ENCODE data around the gene PNKP. TPM values are rescaled to one million over a fixed set of nuclear protein-coding genes. Genes with fewer than 3 reads are reported as not detected.

The PNKP gene
- total RNA-seq, 1 experiment from 2014 or later = 141 TPM

GRCh38 chr19:49870309-49870901 is 3.0 kb upstream of the PNKP start:
- ChIA-PET POLR2A (ENCODE audit: unreplicated experiment) (no interaction called here), CTCF (no interaction called here)
- TF ChIP-seq, protein P1, sequence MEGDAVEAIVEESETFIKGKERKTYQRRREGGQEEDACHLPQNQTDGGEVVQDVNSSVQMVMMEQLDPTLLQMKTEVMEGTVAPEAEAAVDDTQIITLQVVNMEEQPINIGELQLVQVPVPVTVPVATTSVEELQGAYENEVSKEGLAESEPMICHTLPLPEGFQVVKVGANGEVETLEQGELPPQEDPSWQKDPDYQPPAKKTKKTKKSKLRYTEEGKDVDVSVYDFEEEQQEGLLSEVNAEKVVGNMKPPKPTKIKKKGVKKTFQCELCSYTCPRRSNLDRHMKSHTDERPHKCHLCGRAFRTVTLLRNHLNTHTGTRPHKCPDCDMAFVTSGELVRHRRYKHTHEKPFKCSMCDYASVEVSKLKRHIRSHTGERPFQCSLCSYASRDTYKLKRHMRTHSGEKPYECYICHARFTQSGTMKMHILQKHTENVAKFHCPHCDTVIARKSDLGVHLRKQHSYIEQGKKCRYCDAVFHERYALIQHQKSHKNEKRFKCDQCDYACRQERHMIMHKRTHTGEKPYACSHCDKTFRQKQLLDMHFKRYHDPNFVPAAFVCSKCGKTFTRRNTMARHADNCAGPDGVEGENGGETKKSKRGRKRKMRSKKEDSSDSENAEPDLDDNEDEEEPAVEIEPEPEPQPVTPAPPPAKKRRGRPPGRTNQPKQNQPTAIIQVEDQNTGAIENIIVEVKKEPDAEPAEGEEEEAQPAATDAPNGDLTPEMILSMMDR (conservative IDR thresholded peaks at IDR 0.05; ENCODE audit: low read depth, low read length) = no peak
- no peak for TF ChIP-seq EZH2phosphoT487 (IDR thresholded peaks at IDR 0.05; ENCODE audit: borderline replicate concordance, low read length)
- no peak for TF ChIP-seq EZH2 (IDR thresholded peaks at IDR 0.05; ENCODE audit: low read length, unreplicated experiment)
- Histone ChIP-seq H3F3A (ENCODE audit: low read length, unreplicated experiment) (no peaks in the 10 kb centered on the region), H3K27me3 (ENCODE audit: low read length) (no peaks in the 10 kb centered on the region), H2AFZ (ENCODE audit: low read length) (peak overlapping the region; percentile 63), H3K27ac (ENCODE audit: low read length) (peak overlapping the region; percentile 23), H4K20me1 (ENCODE audit: low read length) (no peaks in the 10 kb centered on the region), H3K4me2 (ENCODE audit: low read length) (peak overlapping the region; percentile 85), H3K4me3 (ENCODE audit: low read length) (peak overlapping the region; percentile 68), H3K36me3 (ENCODE audit: low read depth, low read length) (0 out of 2 replicates have a peak, but pooled peaks cover 7% of the 10 kb centered on the region), H3K9ac (ENCODE audit: low read length) (peak overlapping the region; percentile 71), H3K9me2 (replicated peaks; ENCODE audit: low read length) (no peaks in the 10 kb centered on the region), H3K9me3 (ENCODE audit: low read length) (no peaks in the 10 kb centered on the region), H3K4me1 (ENCODE audit: insufficient read depth, low read length) (peaks cover 36% of the 10 kb centered on the region), H3K79me2 (ENCODE audit: low read length) (peaks cover 35% of the 10 kb centered on the region)
- DNase-seq (peak; percentile 39), ATAC-seq (no peak)
- intact Hi-C loops (cut with micrococcal nuclease) = no loop called here
- no TSS peak for BruUV-seq (replicated peaks)

GRCh38 chr19:49869484-49870308 is 2.3 kb upstream of the PNKP start:
- ATAC-seq (peak; percentile 72), DNase-seq (peak; percentile 100)
- Histone ChIP-seq H2AFZ (ENCODE audit: low read length) (peak overlapping the region; percentile 66), H3K79me2 (ENCODE audit: low read length) (peaks cover 35% of the 10 kb centered on the region), H3F3A (ENCODE audit: low read length, unreplicated experiment) (no peaks in the 10 kb centered on the region), H3K9me3 (ENCODE audit: low read length) (no peaks in the 10 kb centered on the region), H4K20me1 (ENCODE audit: low read length) (peaks cover 5% of the 10 kb centered on the region), H3K4me1 (ENCODE audit: insufficient read depth, low read length) (peaks cover 30% of the 10 kb centered on the region), H3K4me2 (ENCODE audit: low read length) (peak overlapping the region; percentile 85), H3K27ac (ENCODE audit: low read length) (peak overlapping the region; percentile 23), H3K9me2 (replicated peaks; ENCODE audit: low read length) (no peaks in the 10 kb centered on the region), H3K27me3 (ENCODE audit: low read length) (no peaks in the 10 kb centered on the region), H3K9ac (ENCODE audit: low read length) (peak overlapping the region; percentile 71), H3K36me3 (ENCODE audit: low read depth, low read length) (peaks cover 10% of the 10 kb centered on the region; the same call in 1 of the 2 replicates), H3K4me3 (ENCODE audit: low read length) (peak overlapping the region; percentile 68)
- CTCF ChIA-PET = interaction anchor here (0.6 to 1.0 kb wide), 3 partner anchors 19 to 1470 kb away, joined by 3 read pairs; no protein-coding TSS in a partner anchor
- intact Hi-C loops (cut with micrococcal nuclease) = loop anchor here (1.0 to 5.0 kb wide), 3 partner anchors 8 to 459 kb away; partner anchors contain the start of genes AKT1S1, KCNC3, MED25 and TBC1D17
- TSS peak; percentile 5 for BruUV-seq (replicated peaks)
- TF ChIP-seq EZH2phosphoT487 (IDR thresholded peaks at IDR 0.05; ENCODE audit: borderline replicate concordance, low read length) = no peak
- TF ChIP-seq, protein P1 (conservative IDR thresholded peaks at IDR 0.05; ENCODE audit: low read depth, low read length) = no peak
- no peak for TF ChIP-seq EZH2 (IDR thresholded peaks at IDR 0.05; ENCODE audit: low read length, unreplicated experiment)
- POLR2A ChIA-PET (ENCODE audit: unreplicated experiment) = interaction anchor here (0.5 to 1.1 kb wide), 6 partner anchors 20 to 917 kb away, joined by 3 to 9 read pairs (median 4); no protein-coding TSS in a partner anchor

Data from PC-3 (cell line).